ENCODE results near the gene TMEM258. TPM values are rescaled to one million over a fixed set of nuclear protein-coding genes. Genes with fewer than 3 reads are reported as not detected.

TMEM258 gene
- 10 to 100 TPM; 62.3 to 85.3 TPM for total RNA-seq

DNA sequence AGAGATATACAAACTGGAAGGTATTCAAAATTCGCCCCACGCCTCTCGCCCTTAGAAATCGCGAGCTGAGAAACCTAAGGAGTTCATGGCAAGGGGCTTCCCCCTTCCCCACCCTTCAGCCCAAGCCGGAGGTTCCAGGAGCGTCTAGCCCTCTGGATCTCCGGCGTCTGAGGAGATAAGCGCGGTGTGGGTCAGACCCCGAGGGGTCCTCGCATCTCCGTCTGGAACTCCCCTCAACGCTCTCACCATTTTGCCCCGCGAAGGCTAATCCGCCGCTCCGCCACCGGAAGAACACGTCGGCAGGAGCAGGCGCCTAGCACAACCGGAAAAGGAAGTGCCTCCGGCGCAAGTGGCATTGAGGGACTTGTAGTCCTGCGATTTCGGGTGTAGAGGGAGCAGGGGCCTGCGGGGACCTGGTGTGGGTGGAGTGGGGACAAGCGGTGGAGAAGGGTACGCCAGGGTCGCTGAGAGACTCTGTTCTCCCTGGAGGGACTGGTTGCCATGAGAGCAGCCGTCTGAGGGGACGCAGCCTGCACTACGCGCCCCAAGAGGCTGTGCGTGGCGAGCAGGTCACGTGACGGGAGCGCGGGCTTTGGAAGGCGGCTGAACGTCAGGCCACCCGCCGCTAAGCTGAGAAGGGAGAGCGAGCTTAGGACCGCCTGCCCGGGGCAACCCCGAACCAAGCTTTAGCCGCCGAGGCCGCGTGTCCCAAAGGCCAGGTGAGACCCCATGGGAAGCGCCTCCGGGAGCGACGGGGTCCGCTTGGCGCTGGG is at the start of gene TMEM258, which contains the start of gene FEN1:
Gene TMEM258 (minus strand): TSS at position 290 of the 773 bp plus-strand sequence. CDS start 41 bp downstream, at position 249.
Gene FEN1 (plus strand): TSS at position 602 of the 773 bp plus-strand sequence. CDS start 2,451 bp downstream, outside the sequence.

GRCh38 chr11:61827571-61828378 is 35.4 kb upstream of the TMEM258 start, which contains the start of gene FADS2:
TSS of gene FADS2 (plus strand) at chr11:61828300. CDS start at chr11:61828391, 91 bp downstream.

GRCh38 chr11:61816736-61817455 is 24.5 kb upstream of the TMEM258 start, which contains the start of gene FADS1:
TSS of gene FADS1 (minus strand) at chr11:61817003. CDS start at chr11:61816929, 74 bp downstream.

GRCh38 chr11:61752117-61752924 is 40.1 kb downstream of the TMEM258 start, which contains the start of gene MYRF:
TSS of gene MYRF (plus strand) at chr11:61752636. CDS start at chr11:61752745, 109 bp downstream.

Other genes starting within 250 kb of the TMEM258 start
- gene SYT7, start 211.5 kb downstream of the TMEM258 start, total RNA-seq, result under 1 TPM; under 0.01 to 0.67 TPM
- gene DAGLA, start 112.2 kb downstream of the TMEM258 start, total RNA-seq, result 1 to 10 TPM; 2.0 to 2.4 TPM
- gene MYRF, start 40.0 kb downstream of the TMEM258 start, total RNA-seq, result 1 to 10 TPM in 1 of 2 donors, under 1 TPM in 1; 0.33 to 1.7 TPM
- gene FEN1, start 312 bp upstream of the TMEM258 start, total RNA-seq, result 100 to 1,000 TPM in 1 of 2 donors, 10 to 100 TPM in 1; 56.4 to 110 TPM
- gene FADS1, start 24.4 kb upstream of the TMEM258 start, total RNA-seq, result 100 to 1,000 TPM in 1 of 2 donors, 10 to 100 TPM in 1; 96.6 to 101 TPM
- gene FADS2, start 35.7 kb upstream of the TMEM258 start, total RNA-seq, result 100 to 1,000 TPM; 316 to 379 TPM
- 100 to 1,000 TPM in 1 of 2 donors, 10 to 100 TPM in 1; 65.7 to 134 TPM for gene FADS3, start 98.9 kb upstream of the TMEM258 start, total RNA-seq
- 10 to 100 TPM in 1 of 2 donors, 1 to 10 TPM in 1; 10.0 to 15.0 TPM for gene RAB3IL1, start 125.0 kb upstream of the TMEM258 start, total RNA-seq
- gene BEST1, start 157.8 kb upstream of the TMEM258 start, total RNA-seq, result 10 to 100 TPM in 1 of 2 donors, 1 to 10 TPM in 1; 7.0 to 60.9 TPM
- 100 to 1,000 TPM; 643 to 857 TPM for gene FTH1, start 175.0 kb upstream of the TMEM258 start, total RNA-seq